IMR-90 (cell line): Measurements from ENCODE around the gene DLK2. TPM values are rescaled to one million over a fixed set of nuclear protein-coding genes. Genes with fewer than 3 reads are reported as not detected.

Source experiments
- ATAC-seq: fragments of 200-7000 bp; cut with Tn5 transposase; 2 replicates; pipeline ENCODE4 v1.9.1; 2020; ENCODE audit warnings: low read depth, mild to moderate bottlenecking, moderate library complexity
- BruUV-seq: library from RNA; stranded (reverse); fragments of 400-500 nt; replicated peaks from 2 replicates; lab custom pipeline; 2021; lab: Mats Ljungman, UMichigan
- CTCF ChIA-PET: fragments of 300-600 bp; formaldehyde crosslinking; extraction: SDS; loops from one replicate; lab custom pipeline; 2021; ENCODE audit warnings: antibody characterized with exemption; lab: Yijun Ruan, JAX
- POLR2A ChIA-PET: fragments of 300-600 bp; sonication (Branson Sonifier 250); formaldehyde crosslinking; loops from one replicate; lab custom pipeline; 2022; ENCODE audit warnings: antibody characterized with exemption; ENCODE audit not compliant: unreplicated experiment; lab: Charles Lee
- DNase-seq: peaks from one replicate; pipeline ENCODE4 v3.0.0; 2013
- H2AFZ ChIP-seq: replicated peaks from 2 replicates; pipeline ENCODE3; 2013; ENCODE audit warnings: low read length, mild to moderate bottlenecking; ENCODE audit not compliant: poor library complexity
- H2AK5ac ChIP-seq: 2 replicates; pipeline ENCODE4 v1.6.1; 2013; ENCODE audit warnings: low read depth, low read length, inconsistent platforms
- H2AK9ac ChIP-seq: replicated peaks from 2 replicates; pipeline ENCODE3; 2013; ENCODE audit warnings: mild to moderate bottlenecking, low read depth, low read length, moderate library complexity; ENCODE audit not compliant: poor library complexity
- H2BK120ac ChIP-seq: 2 replicates; pipeline ENCODE4 v1.6.1; 2013; ENCODE audit warnings: low read depth, low read length, inconsistent platforms
- H2BK15ac ChIP-seq: 3 replicates; pipeline ENCODE4 v1.6.1; 2013; ENCODE audit warnings: low read depth, low read length, inconsistent platforms
- H2BK20ac ChIP-seq: 2 replicates; pipeline ENCODE4 v1.6.1; 2013; ENCODE audit warnings: low read depth, mild to moderate bottlenecking, inconsistent platforms, low read length, moderate library complexity
- H2BK5ac ChIP-seq: 2 replicates; pipeline ENCODE4 v1.6.1; 2013; ENCODE audit warnings: mild to moderate bottlenecking, low read depth, low read length, inconsistent platforms; ENCODE audit not compliant: poor library complexity, severe bottlenecking
- H3K14ac ChIP-seq: replicated peaks from 2 replicates; pipeline ENCODE4 v1.6.1; 2013; ENCODE audit warnings: low read depth, low read length, inconsistent platforms
- H3K18ac ChIP-seq: 2 replicates; pipeline ENCODE4 v1.6.1; 2013; ENCODE audit warnings: low read depth, low read length, control low read depth
- H3K23ac ChIP-seq: 2 replicates; pipeline ENCODE4 v1.6.1; 2013; ENCODE audit warnings: low read depth, low read length, inconsistent platforms
- H3K27ac ChIP-seq: 2 replicates; pipeline ENCODE4 v1.5.1; 2013; ENCODE audit warnings: mild to moderate bottlenecking, control low read depth, low read length; ENCODE audit not compliant: insufficient read depth
- H3K27me3 ChIP-seq: 2 replicates; pipeline ENCODE4 v1.6.1; 2013; ENCODE audit warnings: low read length; ENCODE audit not compliant: control insufficient read depth, insufficient read depth
- H3K36me3 ChIP-seq: 2 replicates; pipeline ENCODE4 v1.6.1; 2013; ENCODE audit warnings: low read length, mixed read lengths; ENCODE audit not compliant: control insufficient read depth, insufficient read depth
- H3K4ac ChIP-seq: 2 replicates; pipeline ENCODE4 v1.6.1; 2013; ENCODE audit warnings: low read depth, low read length, inconsistent platforms
- H3K4me1 ChIP-seq: 2 replicates; pipeline ENCODE4 v1.6.1; 2013; ENCODE audit warnings: low read length, mixed read lengths; ENCODE audit not compliant: control insufficient read depth, insufficient read depth
- H3K4me2 ChIP-seq: 2 replicates; pipeline ENCODE4 v1.6.1; 2013; ENCODE audit warnings: low read depth, mild to moderate bottlenecking, control low read depth, low read length, moderate library complexity
- H3K4me3 ChIP-seq: 2 replicates; pipeline ENCODE4 v1.5.1; 2013; ENCODE audit warnings: low read depth, mild to moderate bottlenecking, control low read depth, low read length, moderate library complexity; ENCODE audit not compliant: insufficient read depth
- H3K56ac ChIP-seq: 2 replicates; pipeline ENCODE4 v1.6.1; 2013; ENCODE audit warnings: low read length, inconsistent platforms; ENCODE audit not compliant: insufficient read depth; ENCODE audit errors: extremely low read depth
- H3K79me1 ChIP-seq, 2 experiments: 2 replicates each; pipeline ENCODE4 v1.6.1; 2013; ENCODE audit warnings: low read length in 2 of 2, inconsistent platforms in 1 of 2, low read depth in 1 of 2
- H3K9ac ChIP-seq: 2 replicates; pipeline ENCODE4 v1.6.1; 2013; ENCODE audit warnings: low read depth, low read length, control low read depth
- H3K9me1 ChIP-seq: 2 replicates; pipeline ENCODE4 v1.6.1; 2013; ENCODE audit warnings: low read length, inconsistent platforms; ENCODE audit not compliant: insufficient read depth
- H3K9me3 ChIP-seq: 2 replicates; pipeline ENCODE4 v1.6.1; 2013; ENCODE audit warnings: low read length; ENCODE audit not compliant: control insufficient read depth, insufficient read depth
- H4K20me1 ChIP-seq: 2 replicates; pipeline ENCODE4 v1.6.1; 2013; ENCODE audit warnings: low read length, inconsistent platforms; ENCODE audit not compliant: insufficient read depth
- H4K5ac ChIP-seq: 2 replicates; pipeline ENCODE4 v1.6.1; 2013; ENCODE audit warnings: mild to moderate bottlenecking, low read depth, low read length, control low read depth
- H4K8ac ChIP-seq, 2 experiments: 2 replicates each; pipeline ENCODE4 v1.6.1; 2013; ENCODE audit warnings: low read depth in 2 of 2, low read length in 2 of 2, control low read depth in 1 of 2, inconsistent platforms in 1 of 2
- H4K91ac ChIP-seq: 2 replicates; pipeline ENCODE4 v1.6.1; 2013; ENCODE audit warnings: low read depth, low read length, inconsistent platforms; ENCODE audit not compliant: insufficient read depth
- CEBPB ChIP-seq: IDR thresholded peaks from 2 replicates; pipeline ENCODE4 v1.6.1; 2012; ENCODE audit warnings: low read depth, low read length, improper control_type of control experiment
- NFE2L2 ChIP-seq: fragments of 150-350 bp; IDR thresholded peaks from 2 replicates; pipeline ENCODE4 v1.6.1; 2016; ENCODE audit warnings: low read depth, mild to moderate bottlenecking, low read length
- WGBS, 2 experiments: methylation state at CpG; one replicate each; pipeline versions ENCODE4 v1.1.5 to v1.1.7; 2013; ENCODE audit warnings: missing lambda C conversion rate in 2 of 2; ENCODE audit not compliant: insufficient read length in 1 of 2; ENCODE audit errors: extremely low coverage in 2 of 2; 5-methylcytosine and 5-hydroxymethylcytosine counted together
- dilution Hi-C: fragments of 300-500 bp; cut with HindIII; formaldehyde crosslinking; loops from one replicate; pipeline ENCODE4 v1.14.3; 2018; ENCODE audit warnings: low sequenced_read_pairs; ENCODE audit not compliant: unreplicated experiment
- in situ Hi-C: fragments of 300-500 bp; cut with MboI; formaldehyde crosslinking; loops from 3 replicates; pipeline ENCODE4 v1.14.3; 2019; ENCODE audit warnings: low sequenced_read_pairs, inconsistent platforms, mixed read lengths
- intact Hi-C: fragments of 100-400 bp; cut with micrococcal nuclease; formaldehyde crosslinking; loops from 2 replicates; pipeline ENCODE4 v1.10.0; 2022
- polyA plus RNA-seq, 3 experiments: library from polyadenylated mRNA; depleted of rRNA; stranded (reverse); fragments of >200 nt; gene quantifications; 2 replicates each; pipeline ENCODE4 v1.2.3, GENCODE V29; 2012; ENCODE audit warnings: low replicate concordance in 1 of 3
- total RNA-seq: library from RNA; depleted of rRNA; stranded (reverse); fragments of >200 nt; gene quantifications from 2 replicates; pipeline ENCODE4 v1.2.3, GENCODE V29; 2012

Gene DLK2
- total and polyA plus RNA-seq, 2 of the 4 experiments (the other 2 are of a cell fraction) = 0.90 to 2.8 TPM

DNA sequence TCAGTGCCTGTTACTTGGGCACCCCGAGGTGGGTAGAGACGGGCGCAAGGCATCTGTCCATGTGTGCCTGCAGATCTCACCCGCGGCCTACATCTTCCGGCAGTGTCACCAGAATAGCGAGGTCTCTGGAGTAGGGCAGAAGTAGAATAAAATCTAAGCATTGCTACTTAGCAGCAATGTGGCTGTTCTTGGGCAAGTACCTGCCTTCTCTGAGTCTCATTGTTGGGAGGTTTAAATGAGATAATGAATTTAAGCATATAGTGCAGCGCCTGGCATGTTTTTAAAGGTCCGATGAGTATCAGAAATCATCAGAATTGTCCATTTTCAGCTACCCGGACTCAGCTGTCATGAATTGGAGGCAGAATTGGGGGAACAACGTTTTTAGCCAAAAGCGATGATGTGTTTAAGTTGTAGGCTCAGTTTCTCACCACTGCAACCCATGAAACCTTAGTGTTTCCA lies 27.2 kb downstream of the DLK2 start:
- peak overlapping the region; percentile 38 for H2AK5ac ChIP-seq
- in situ Hi-C loops = no loop called here

More for the DNA sequence above, 27.2 kb downstream of the DLK2 start:
- H2BK20ac ChIP-seq = no peak overlapping the region
- peak overlapping the region; percentile 35 for H4K5ac ChIP-seq
- peaks cover 5% of the 10 kb centered on the region for H3K4me1 ChIP-seq
- ATAC-seq (no peak; the same call in 1 of the 2 replicates), DNase-seq (no peak)
- peak overlapping the region; percentile 100 for H2AFZ ChIP-seq
- H3K36me3 ChIP-seq = peaks cover 11% of the 10 kb centered on the region; the same call in 1 of the 2 replicates
- H3K27me3 ChIP-seq = no peaks in the 10 kb centered on the region
- H2BK5ac ChIP-seq = peak overlapping the region; percentile 73
- H3K4me2 ChIP-seq = peak overlapping the region; percentile 84
- H2BK120ac ChIP-seq = peak overlapping the region; percentile 41; the same call in 1 of the 2 replicates
- intact Hi-C loops = no loop called here
- WGBS, 2 experiments = no CpG with 5 or more reads among the region's 12 CpGs
- H3K14ac ChIP-seq = peak overlapping the region; percentile 98
- H3K23ac ChIP-seq = peak overlapping the region; percentile 90
- H3K27ac ChIP-seq = peak overlapping the region; percentile 76
- peak overlapping the region; percentile 27 for H3K56ac ChIP-seq
- peak overlapping the region; percentile 75 for H3K4me3 ChIP-seq
- POLR2A ChIA-PET = no interaction called here
- dilution Hi-C loops = no loop called here
- peaks cover 21 to 34% of the 10 kb centered on the region in 2 experiments for H3K79me1 ChIP-seq
- no peak overlapping the region; the same call in 2 of the 3 replicates for H2BK15ac ChIP-seq
- peak overlapping the region; percentile 74 for H4K91ac ChIP-seq
- TF ChIP-seq CEBPB = no peak
- no peak for TF ChIP-seq NFE2L2
- H3K9me1 ChIP-seq = 0 out of 2 replicates have a peak, but pooled peaks cover 6% of the 10 kb centered on the region
- no peak overlapping the region; the same call in 1 of the 2 replicates for H3K18ac ChIP-seq
- no peaks in the 10 kb centered on the region for H3K9me3 ChIP-seq
- H3K4ac ChIP-seq = peak overlapping the region; percentile 97
- H3K9ac ChIP-seq = peak overlapping the region; percentile 85
- H4K8ac ChIP-seq = peak overlapping the region; percentile 80 to 95
- CTCF ChIA-PET = no interaction called here
- no TSS peak for BruUV-seq
- peak overlapping the region; percentile 99 for H2AK9ac ChIP-seq
- no peaks in the 10 kb centered on the region for H4K20me1 ChIP-seq
